Stimulated activated CD4-positive, alpha-beta T cell treated with anti-CD3 and anti-CD28 coated beads, Interleukin-1b, Interleukin-23, amount 100 ng/mL, for 4 hours (primary cell): ENCODE data around the gene SERPINA1.
"Not testable (repeated sequence)": the region's sequence is repeated elsewhere in the genome, so short reads cannot be mapped to it uniquely, and the experiment has no call there.

Experiments
- DNase-seq, 2 donors: peaks; one replicate each; pipeline ENCODE4 v3.0.0-alpha.2; 2020; ENCODE audit warnings: low read depth in 2 of 2

Gene SERPINA1

GRCh38 chr14:94369766-94370523 lies 18.5 kb downstream of the SERPINA1 start:
- DNase-seq: not testable (repeated sequence)

- no peak for DNase-seq
These were observed 19.4 kb downstream of the SERPINA1 start for GRCh38 chr14:94368956-94369355.

GRCh38 chr14:94368243-94368590 lies 20.2 kb downstream of the SERPINA1 start:
- DNase-seq: no peak

- no peak for DNase-seq
These were observed 20.8 kb downstream of the SERPINA1 start for GRCh38 chr14:94367347-94368242.

- DNase-seq: no peak
These were observed 22.1 kb downstream of the SERPINA1 start, which contains the start of gene SERPINA2 for GRCh38 chr14:94366146-94366915. TSS of gene SERPINA2 (minus strand) at chr14:94366698.

GRCh38 chr14:94365624-94366023 lies 22.8 kb downstream of the SERPINA1 start:
- no peak for DNase-seq

GRCh38 chr14:94364964-94365363 lies 23.4 kb downstream of the SERPINA1 start:
- no peak for DNase-seq

- no peak for DNase-seq
These were observed 24.4 kb downstream of the SERPINA1 start for GRCh38 chr14:94364037-94364436.

- no peak for DNase-seq
These were observed 25.2 kb downstream of the SERPINA1 start for GRCh38 chr14:94363151-94363624.

- DNase-seq: no peak
These were observed 25.7 kb downstream of the SERPINA1 start for GRCh38 chr14:94362614-94363133.

- no peak for DNase-seq
These were observed 26.7 kb downstream of the SERPINA1 start for GRCh38 chr14:94361682-94362081.

GRCh38 chr14:94360945-94361565 lies 27.3 kb downstream of the SERPINA1 start:
- DNase-seq: no peak

- no peak for DNase-seq
These were observed 31.2 kb downstream of the SERPINA1 start for GRCh38 chr14:94357166-94357565.

GRCh38 chr14:94356379-94357056 lies 31.9 kb downstream of the SERPINA1 start:
- DNase-seq: no peak

GRCh38 chr14:94355191-94355794 lies 33.1 kb downstream of the SERPINA1 start:
- DNase-seq: no peak

GRCh38 chr14:94354638-94355185 lies 33.7 kb downstream of the SERPINA1 start:
- no peak for DNase-seq

GRCh38 chr14:94354190-94354589 lies 34.2 kb downstream of the SERPINA1 start:
- DNase-seq: not testable (repeated sequence)

- DNase-seq: no peak
These were observed 39.1 kb downstream of the SERPINA1 start for GRCh38 chr14:94349276-94349675.

- no peak for DNase-seq
These were observed 39.6 kb downstream of the SERPINA1 start for GRCh38 chr14:94348836-94349235.

- no peak for DNase-seq
These were observed 41.6 kb downstream of the SERPINA1 start for GRCh38 chr14:94346841-94347240.
